Bronchial epithelial cell (primary cell): ENCODE data around the gene ADAM30. TPM values are rescaled to one million over a fixed set of nuclear protein-coding genes. Genes with fewer than 3 reads are reported as not detected.

ENCODE experiments used
- DNase-seq: peaks from one replicate; pipeline ENCODE4 v3.0.0-alpha.2; 2010; ENCODE audit warnings: low read depth
- FAIRE-seq: peaks from 2 replicates; lab custom pipeline; 2011; peaks lifted over from hg19 to GRCh38; lab: Jason Lieb, UNC
- H3K27me3 ChIP-seq: 2 replicates; pipeline ENCODE4 v1.5.1; 2011; ENCODE audit warnings: low read length; ENCODE audit not compliant: control insufficient read depth, insufficient read depth
- H3K36me3 ChIP-seq: 2 replicates; pipeline ENCODE4 v1.5.1; 2011; ENCODE audit warnings: low read length; ENCODE audit not compliant: control insufficient read depth, insufficient read depth
- H3K4me3 ChIP-seq: 2 replicates; pipeline ENCODE4 v1.5.1; 2011; ENCODE audit warnings: mild to moderate bottlenecking, low read depth, low read length, control low read depth
- CTCF ChIP-seq: IDR thresholded peaks from 2 replicates; pipeline ENCODE4 v1.5.1; 2011; ENCODE audit warnings: mild to moderate bottlenecking, moderate library complexity, low read length, control low read depth, inconsistent platforms; ENCODE audit not compliant: insufficient read depth, severe bottlenecking
- total RNA-seq: library from RNA; depleted of rRNA; stranded (reverse); fragments of >200 nt; gene quantifications from 2 replicates; pipeline ENCODE4 v1.2.1, GENCODE V29; 2014

The ADAM30 gene
- total RNA-seq: not detected in 2 replicates

- DNase-seq: no peak
- H3K27me3 ChIP-seq: peaks cover 4% of the 10 kb centered on the region
- H3K36me3 ChIP-seq: no peaks in the 10 kb centered on the region
- H3K4me3 ChIP-seq: no peak within 1 kb of the TSS
- no peak for FAIRE-seq
- peak; percentile 7 for TF ChIP-seq CTCF
Measured at GRCh38 chr1:119896303-119896702, at the start of gene ADAM30. TSS of gene ADAM30 (minus strand) at chr1:119896515. CDS start at chr1:119896336, 179 bp downstream.

DNA sequence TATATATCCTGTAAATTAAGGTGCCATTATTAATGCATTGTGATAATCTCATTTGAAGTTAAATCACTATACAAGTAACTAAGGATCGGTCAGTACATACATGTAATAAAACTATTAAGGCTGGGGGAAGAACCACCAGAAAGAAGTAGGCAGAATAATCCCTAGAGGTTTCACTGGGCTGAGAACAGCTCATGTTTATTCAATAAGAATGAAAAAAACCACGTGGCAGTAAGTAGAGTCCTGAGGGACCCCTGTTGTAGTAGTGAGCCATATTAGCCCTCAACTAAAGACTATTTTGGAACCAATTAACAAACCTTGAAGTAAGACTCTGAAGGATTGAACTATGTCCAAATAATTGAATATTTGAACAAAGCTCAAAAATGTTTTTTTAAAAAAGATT lies 46.9 kb upstream of the ADAM30 start:
- FAIRE-seq (no peak), DNase-seq (no peak)
- Histone ChIP-seq H3K36me3 (peaks cover 16% of the 10 kb centered on the region), H3K27me3 (no peaks in the 10 kb centered on the region), H3K4me3 (no peak overlapping the region)
- no peak for TF ChIP-seq CTCF

GRCh38 chr1:119941392-119941791 lies 45.1 kb upstream of the ADAM30 start:
- H3K4me3 ChIP-seq: no peak overlapping the region
- FAIRE-seq (no peak), DNase-seq (no peak)
- no peak for TF ChIP-seq CTCF
- no peaks in the 10 kb centered on the region for H3K27me3 ChIP-seq
- H3K36me3 ChIP-seq: peaks cover 19% of the 10 kb centered on the region

DNA sequence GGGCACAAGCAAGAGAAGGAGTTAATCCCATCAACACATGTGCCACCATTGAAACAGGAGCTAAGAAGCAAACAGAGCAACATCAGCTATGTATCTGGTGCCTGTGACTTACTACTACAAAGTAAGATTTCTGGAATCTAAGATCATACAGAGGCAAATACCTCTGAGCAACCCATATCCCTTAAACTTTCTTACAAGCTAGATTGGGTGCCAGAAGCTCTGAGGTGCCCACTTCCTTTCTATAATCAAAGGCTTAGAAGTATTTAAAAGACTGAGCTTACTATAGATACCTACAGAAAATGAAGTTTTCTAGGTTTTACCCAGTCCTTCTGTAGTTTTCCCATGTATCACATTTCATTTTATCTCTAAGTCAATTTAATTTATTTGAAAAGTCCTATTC lies 44.4 kb upstream of the ADAM30 start:
- FAIRE-seq: no peak

GRCh38 chr1:119937198-119937597 lies 40.9 kb upstream of the ADAM30 start:
- no peak for FAIRE-seq
- no peak for TF ChIP-seq CTCF

More for the DNA sequence above, 44.4 kb upstream of the ADAM30 start:
- H3K4me3 ChIP-seq: no peak overlapping the region
- DNase-seq: no peak
- H3K36me3 ChIP-seq: peaks cover 20% of the 10 kb centered on the region
- no peaks in the 10 kb centered on the region for H3K27me3 ChIP-seq
- no peak for TF ChIP-seq CTCF

DNA sequence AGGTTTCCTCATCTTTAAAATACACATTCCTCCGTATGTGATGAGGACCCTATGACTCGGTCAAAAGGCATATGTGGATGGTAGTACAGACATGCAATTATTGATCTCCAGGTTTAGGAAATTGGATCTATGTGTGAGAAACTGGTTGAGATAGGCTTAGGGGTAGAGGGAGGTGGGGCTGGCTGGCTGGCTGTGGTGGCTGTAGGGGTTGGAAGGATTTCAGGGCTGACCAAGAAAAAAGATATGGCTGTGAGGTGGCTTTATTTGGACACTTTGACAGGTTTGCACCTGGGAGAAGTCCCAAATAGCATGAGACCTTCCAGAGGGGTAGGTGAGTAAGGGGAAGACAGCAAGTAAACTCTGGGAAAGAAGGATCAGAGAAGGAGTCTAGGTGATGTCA lies 39.6 kb upstream of the ADAM30 start:
- TF ChIP-seq CTCF: no peak

More at GRCh38 chr1:119937198-119937597, 40.9 kb upstream of the ADAM30 start:
- Histone ChIP-seq H3K27me3 (no peaks in the 10 kb centered on the region), H3K4me3 (no peak overlapping the region), H3K36me3 (peaks cover 28% of the 10 kb centered on the region)
- DNase-seq: no peak

More for the DNA sequence above, 39.6 kb upstream of the ADAM30 start:
- FAIRE-seq (no peak), DNase-seq (no peak)
- no peaks in the 10 kb centered on the region for H3K27me3 ChIP-seq
- no peak overlapping the region for H3K4me3 ChIP-seq
- H3K36me3 ChIP-seq: peaks cover 24% of the 10 kb centered on the region
